Hepatocyte (in vitro differentiated cells): ENCODE data around the gene MFN2. TPM values are rescaled to one million over a fixed set of nuclear protein-coding genes. Genes with fewer than 3 reads are reported as not detected.

Source experiments
- DNase-seq: peaks from one replicate; pipeline ENCODE4 v3.0.0-alpha.2; 2016; ENCODE audit warnings: low spot score
- H2AFZ ChIP-seq: fragments of 200-600 bp; sonication (generic); 2 replicates; pipeline ENCODE4 v1.6.0; 2016; ENCODE audit warnings: antibody characterized with exemption, mild to moderate bottlenecking
- H3K27ac ChIP-seq: fragments of 200-600 bp; sonication (generic); 2 replicates; pipeline ENCODE4 v1.5.1; 2016; ENCODE audit warnings: mild to moderate bottlenecking
- H3K27me3 ChIP-seq: fragments of 200-600 bp; sonication (generic); 2 replicates; pipeline ENCODE4 v1.6.1; 2016
- H3K36me3 ChIP-seq: fragments of 200-600 bp; sonication (generic); replicated peaks from 2 replicates; pipeline ENCODE4 v1.5.1; 2016; ENCODE audit warnings: low read depth; ENCODE audit not compliant: insufficient read depth
- H3K4me1 ChIP-seq: fragments of 200-600 bp; sonication (generic); 2 replicates; pipeline ENCODE4 v1.5.1; 2016; ENCODE audit warnings: mild to moderate bottlenecking, moderate library complexity; ENCODE audit not compliant: insufficient read depth
- H3K4me2 ChIP-seq: fragments of 200-600 bp; sonication (generic); 2 replicates; pipeline ENCODE4 v1.6.0; 2016
- H3K4me3 ChIP-seq: fragments of 200-600 bp; sonication (generic); 2 replicates; pipeline ENCODE4 v1.5.1; 2016; ENCODE audit warnings: mild to moderate bottlenecking
- H3K79me2 ChIP-seq: fragments of 200-600 bp; sonication (generic); 2 replicates; pipeline ENCODE4 v1.6.0; 2017; ENCODE audit warnings: mild to moderate bottlenecking
- H3K9me2 ChIP-seq: fragments of 200-600 bp; sonication (generic); replicated peaks from 2 replicates; pipeline ENCODE4 v1.6.0; 2017; ENCODE audit warnings: mild to moderate bottlenecking; ENCODE audit not compliant: insufficient read depth
- H3K9me3 ChIP-seq: fragments of 200-600 bp; sonication (generic); 2 replicates; pipeline ENCODE4 v1.5.1; 2016; ENCODE audit warnings: low read depth, mild to moderate bottlenecking
- H4K20me1 ChIP-seq: fragments of 200-600 bp; sonication (generic); 2 replicates; pipeline ENCODE4 v1.6.0; 2016; ENCODE audit warnings: mild to moderate bottlenecking; ENCODE audit not compliant: insufficient read depth, poor library complexity, severe bottlenecking
- EZH2 ChIP-seq: fragments of 200-600 bp; sonication (generic); IDR thresholded peaks from 2 replicates; pipeline ENCODE4 v1.6.1; 2016; ENCODE audit warnings: antibody characterized with exemption, mild to moderate bottlenecking, borderline replicate concordance
- EZH2phosphoT487 ChIP-seq: fragments of 200-600 bp; sonication (generic); IDR thresholded peaks from one replicate; pipeline ENCODE4 v1.6.1; 2018; ENCODE audit warnings: antibody characterized with exemption, mild to moderate bottlenecking, low read depth, moderate library complexity; ENCODE audit not compliant: unreplicated experiment, severe bottlenecking
- WGBS: methylation state at CpG from one replicate; pipeline ENCODE4 v1.1.6; 2016; ENCODE audit warnings: low lambda C conversion rate; ENCODE audit errors: missing lambda C conversion rate; 5-methylcytosine and 5-hydroxymethylcytosine counted together
- polyA plus RNA-seq: library from polyadenylated mRNA; unstranded; fragments of >200 nt; fragmentation: Nextera tagmentation; extraction: Ambion mirVana; gene quantifications from 2 replicates; pipeline ENCODE4 v1.2.1, GENCODE V29; 2016
- total RNA-seq: library from RNA; depleted of rRNA; stranded (reverse); fragments of >200 nt; gene quantifications from 2 replicates; pipeline ENCODE4 v1.2.3, GENCODE V29; 2014
- TF ChIP-seq, protein P1 (sequence below): fragments of 200-600 bp; sonication (generic); IDR thresholded peaks from 2 replicates; pipeline ENCODE4 v1.5.1; 2016; ENCODE audit warnings: antibody characterized with exemption, mild to moderate bottlenecking; ENCODE audit not compliant: poor library complexity

The MFN2 gene
- total and polyA plus RNA-seq, 2 experiments from 2014 or later = 43.1 to 54.3 TPM

DNA sequence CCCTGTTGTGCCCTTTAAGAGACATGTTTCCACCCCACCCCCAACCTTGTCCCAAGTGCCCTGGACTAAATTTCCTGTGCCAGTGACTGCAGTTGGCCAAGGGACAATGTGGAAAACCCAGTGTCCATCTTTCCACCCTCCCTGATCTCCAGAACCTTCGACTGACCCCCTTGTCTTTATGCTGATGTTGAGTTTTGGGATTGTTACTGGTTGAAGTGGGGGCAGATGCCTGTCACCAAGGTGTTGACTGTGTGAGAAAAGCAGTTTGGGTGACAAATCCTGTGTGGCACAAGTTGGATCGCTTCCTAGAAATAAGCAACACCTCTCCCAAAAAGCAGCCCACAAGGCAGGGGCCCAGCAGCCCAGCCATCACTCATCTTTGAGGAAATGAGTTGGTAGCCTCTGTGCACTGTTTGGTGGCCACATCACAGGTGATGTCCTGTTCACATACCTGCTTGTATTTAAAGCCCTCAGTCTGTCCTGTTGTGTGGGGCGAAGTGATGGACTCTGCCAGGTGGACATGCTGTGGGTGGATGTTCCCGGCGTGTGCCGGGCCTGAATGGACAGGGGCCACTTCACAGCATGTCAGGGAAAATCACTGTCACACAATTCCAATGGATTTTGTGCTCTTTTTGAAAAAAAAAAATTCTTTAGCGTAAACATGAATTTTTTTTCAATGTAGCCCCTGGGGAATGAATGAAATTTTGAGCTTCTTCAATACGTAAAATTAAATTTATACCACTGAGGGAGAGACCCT is 32.5 kb downstream of the MFN2 start:
- Histone ChIP-seq H3K36me3 (no peaks in the 10 kb centered on the region), H3K4me2 (no peak overlapping the region), H4K20me1 (no peaks in the 10 kb centered on the region), H3K4me1 (no peaks in the 10 kb centered on the region), H3K27me3 (no peaks in the 10 kb centered on the region), H3K9me3 (no peaks in the 10 kb centered on the region), H3K79me2 (no peaks in the 10 kb centered on the region), H3K27ac (no peak overlapping the region), H3K4me3 (no peak overlapping the region), H3K9me2 (no peaks in the 10 kb centered on the region), H2AFZ (no peak overlapping the region)
- no peak for TF ChIP-seq EZH2phosphoT487
- TF ChIP-seq EZH2 = no peak
- TF ChIP-seq, protein P1, sequence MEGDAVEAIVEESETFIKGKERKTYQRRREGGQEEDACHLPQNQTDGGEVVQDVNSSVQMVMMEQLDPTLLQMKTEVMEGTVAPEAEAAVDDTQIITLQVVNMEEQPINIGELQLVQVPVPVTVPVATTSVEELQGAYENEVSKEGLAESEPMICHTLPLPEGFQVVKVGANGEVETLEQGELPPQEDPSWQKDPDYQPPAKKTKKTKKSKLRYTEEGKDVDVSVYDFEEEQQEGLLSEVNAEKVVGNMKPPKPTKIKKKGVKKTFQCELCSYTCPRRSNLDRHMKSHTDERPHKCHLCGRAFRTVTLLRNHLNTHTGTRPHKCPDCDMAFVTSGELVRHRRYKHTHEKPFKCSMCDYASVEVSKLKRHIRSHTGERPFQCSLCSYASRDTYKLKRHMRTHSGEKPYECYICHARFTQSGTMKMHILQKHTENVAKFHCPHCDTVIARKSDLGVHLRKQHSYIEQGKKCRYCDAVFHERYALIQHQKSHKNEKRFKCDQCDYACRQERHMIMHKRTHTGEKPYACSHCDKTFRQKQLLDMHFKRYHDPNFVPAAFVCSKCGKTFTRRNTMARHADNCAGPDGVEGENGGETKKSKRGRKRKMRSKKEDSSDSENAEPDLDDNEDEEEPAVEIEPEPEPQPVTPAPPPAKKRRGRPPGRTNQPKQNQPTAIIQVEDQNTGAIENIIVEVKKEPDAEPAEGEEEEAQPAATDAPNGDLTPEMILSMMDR = no peak
- WGBS = 98% methylated on average over 8 of the region's 8 CpGs
- DNase-seq = no peak

DNA sequence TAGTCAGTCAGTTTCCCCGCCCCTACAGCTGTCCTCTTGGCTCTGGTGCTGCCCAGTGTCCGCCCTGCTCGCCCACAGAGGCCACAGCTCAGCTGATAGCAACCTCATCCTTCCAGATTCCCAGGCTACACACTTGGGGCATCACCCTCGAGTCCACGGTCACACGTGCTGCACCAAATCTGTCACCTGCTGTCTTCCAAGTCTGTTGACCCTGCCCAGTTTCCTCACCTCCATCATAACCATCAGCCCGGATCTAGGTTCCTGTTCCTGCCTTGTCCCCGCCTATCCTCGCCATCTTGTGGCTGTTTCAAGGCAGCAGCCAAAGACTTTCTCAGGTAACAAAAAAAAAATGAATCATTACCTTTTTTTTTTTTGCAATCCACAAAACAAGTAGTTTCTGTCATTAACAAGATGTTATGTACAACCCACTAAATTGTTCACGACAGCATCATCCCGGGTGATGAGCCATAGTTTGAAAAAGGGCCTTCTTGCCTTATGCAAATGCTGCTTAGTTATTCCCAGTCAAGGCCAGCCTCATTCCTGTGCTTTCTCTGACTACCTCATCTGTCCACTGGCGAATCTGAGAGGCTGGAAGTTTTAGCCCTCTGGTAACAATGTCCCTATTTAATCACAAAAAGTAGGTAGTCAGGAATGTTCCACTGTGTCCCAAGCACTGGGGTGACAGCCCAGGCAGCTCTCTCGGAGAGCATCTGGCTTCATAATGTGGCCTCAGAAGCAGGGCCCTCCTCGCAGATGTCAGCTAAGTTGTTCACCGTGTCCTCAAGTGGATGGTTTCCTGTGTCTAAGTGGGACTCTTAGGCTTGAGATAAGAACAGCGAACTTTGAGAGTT is 34.1 kb downstream of the MFN2 start:
- TF ChIP-seq, protein P1 = no peak
- TF ChIP-seq EZH2 (no peak), EZH2phosphoT487 (no peak)
- no peaks in the 10 kb centered on the region for H3K4me1 ChIP-seq
- no peak overlapping the region for H3K4me2 ChIP-seq
- H3K27ac ChIP-seq = peak overlapping the region; percentile 20
- no peaks in the 10 kb centered on the region for H3K79me2 ChIP-seq
- no peaks in the 10 kb centered on the region for H3K9me3 ChIP-seq
- no peak for DNase-seq
- 88% methylated on average over 16 of the region's 16 CpGs for WGBS
- no peaks in the 10 kb centered on the region for H3K27me3 ChIP-seq
- no peaks in the 10 kb centered on the region for H3K36me3 ChIP-seq
- no peak overlapping the region for H2AFZ ChIP-seq
- H3K9me2 ChIP-seq = no peaks in the 10 kb centered on the region
- H3K4me3 ChIP-seq = no peak overlapping the region
- H4K20me1 ChIP-seq = no peaks in the 10 kb centered on the region

DNA sequence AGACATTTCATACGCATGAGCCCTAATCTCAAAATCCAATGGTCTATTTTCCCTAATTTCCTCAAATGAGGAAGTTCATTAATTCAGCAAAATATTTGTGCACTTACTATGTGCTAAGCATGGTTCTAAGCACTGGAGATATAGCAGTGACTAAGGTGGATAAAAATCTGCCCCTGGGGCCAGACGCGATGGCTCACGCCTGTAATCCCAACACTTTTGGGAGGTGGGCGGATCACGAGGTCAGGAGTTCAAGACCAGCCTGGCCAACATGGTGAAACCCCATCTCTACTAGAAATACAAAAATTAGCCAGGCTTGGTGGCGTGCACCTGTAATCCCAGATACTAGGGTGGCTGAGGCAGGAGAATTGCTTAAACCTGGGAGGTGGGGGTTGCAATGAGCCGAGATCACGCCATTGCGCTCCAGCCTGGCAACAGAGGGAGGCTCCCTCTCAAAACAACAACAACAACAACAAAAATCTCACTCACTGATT is 34.8 kb downstream of the MFN2 start:
- TF ChIP-seq EZH2 = no peak
- TF ChIP-seq, protein P1 = no peak
- TF ChIP-seq EZH2phosphoT487 = no peak
- H3K4me1 ChIP-seq = peaks cover 3% of the 10 kb centered on the region
- no peak overlapping the region for H2AFZ ChIP-seq
- H4K20me1 ChIP-seq = no peaks in the 10 kb centered on the region
- H3K4me3 ChIP-seq = no peak overlapping the region
- H3K36me3 ChIP-seq = no peaks in the 10 kb centered on the region
- peaks cover 5% of the 10 kb centered on the region for H3K79me2 ChIP-seq
- H3K9me2 ChIP-seq = no peaks in the 10 kb centered on the region
- DNase-seq = no peak
- no peak overlapping the region for H3K27ac ChIP-seq
- no peaks in the 10 kb centered on the region for H3K27me3 ChIP-seq
- H3K4me2 ChIP-seq = no peak overlapping the region
- WGBS = 95% methylated on average over 10 of the region's 10 CpGs
- no peaks in the 10 kb centered on the region for H3K9me3 ChIP-seq
